DOHH2 (cell line): Measurements from ENCODE around the gene GNPTAB.

Experiments
- H3F3A ChIP-seq: fragments of 200-600 bp; sonication (generic), shearing (Covaris generic); 2 replicates; pipeline ENCODE4 v1.6.0; 2016; ENCODE audit warnings: antibody characterized with exemption, mild to moderate bottlenecking; ENCODE audit not compliant: control insufficient read depth, insufficient read depth
- H3K27ac ChIP-seq: fragments of 200-600 bp; sonication (generic); 2 replicates; pipeline ENCODE4 v1.5.1; 2014; ENCODE audit warnings: low read depth, mild to moderate bottlenecking, low read length, moderate library complexity
- H3K27me3 ChIP-seq: fragments of 200-600 bp; sonication (generic); 2 replicates; pipeline ENCODE4 v1.6.1; 2014; ENCODE audit warnings: mild to moderate bottlenecking, low read length, mixed read lengths; ENCODE audit not compliant: control insufficient read depth
- H3K36me3 ChIP-seq: fragments of 200-600 bp; sonication (generic); 2 replicates; pipeline ENCODE4 v1.6.1; 2014; ENCODE audit warnings: mild to moderate bottlenecking, low read length, moderate library complexity, mixed read lengths; ENCODE audit not compliant: control insufficient read depth
- H3K4me1 ChIP-seq: fragments of 200-600 bp; sonication (generic); 2 replicates; pipeline ENCODE4 v1.6.1; 2014; ENCODE audit warnings: mild to moderate bottlenecking, low read length, mixed read lengths; ENCODE audit not compliant: control insufficient read depth
- H3K4me2 ChIP-seq: fragments of 200-600 bp; sonication (generic); 2 replicates; pipeline ENCODE4 v1.6.0; 2014; ENCODE audit warnings: mild to moderate bottlenecking, low read length, moderate library complexity
- H3K4me3 ChIP-seq: fragments of 200-600 bp; sonication (generic); 2 replicates; pipeline ENCODE4 v1.5.1; 2014; ENCODE audit warnings: mild to moderate bottlenecking, low read length, mixed read lengths
- H3K79me2 ChIP-seq: fragments of 200-600 bp; sonication (generic); 2 replicates; pipeline ENCODE4 v1.6.1; 2014; ENCODE audit warnings: mild to moderate bottlenecking, low read length, mixed read lengths; ENCODE audit not compliant: control insufficient read depth
- H3K9me2 ChIP-seq: fragments of 200-600 bp; sonication (generic); replicated peaks from 2 replicates; pipeline ENCODE4 v1.6.1; 2014; ENCODE audit warnings: mild to moderate bottlenecking, low read length, mixed read lengths; ENCODE audit not compliant: control insufficient read depth
- H3K9me3 ChIP-seq: fragments of 200-600 bp; sonication (generic); 2 replicates; pipeline ENCODE4 v1.6.1; 2014; ENCODE audit warnings: antibody characterized with exemption, low read length, mixed read lengths; ENCODE audit not compliant: control insufficient read depth, insufficient read depth
- H4K20me1 ChIP-seq: fragments of 200-600 bp; sonication (generic); 2 replicates; pipeline ENCODE4 v1.6.0; 2014; ENCODE audit warnings: low read depth, mild to moderate bottlenecking, antibody characterized with exemption, low read length, moderate library complexity; ENCODE audit not compliant: control insufficient read depth, insufficient read depth
- EZH2phosphoT487 ChIP-seq: fragments of 200-600 bp; sonication (generic); IDR thresholded peaks from 2 replicates; pipeline ENCODE4 v1.6.1; 2017; ENCODE audit warnings: borderline replicate concordance, mild to moderate bottlenecking, antibody characterized with exemption, low read length, moderate library complexity, mixed read lengths
- TF ChIP-seq, protein P1 (sequence below): fragments of 200-600 bp; sonication (generic); IDR thresholded peaks from one replicate; pipeline ENCODE4 v1.5.1; 2014; ENCODE audit warnings: antibody characterized with exemption, mild to moderate bottlenecking, low read depth, low read length; ENCODE audit not compliant: poor library complexity, severe bottlenecking

GNPTAB gene

GRCh38 chr12:101793401-101793800 lies 37.4 kb downstream of the GNPTAB start:
- no peaks in the 10 kb centered on the region for H3F3A ChIP-seq
- H3K79me2 ChIP-seq, result no peaks in the 10 kb centered on the region
- H3K27me3 ChIP-seq, result no peaks in the 10 kb centered on the region
- H3K4me2 ChIP-seq, result no peak overlapping the region
- no peak overlapping the region for H3K4me3 ChIP-seq
- no peaks in the 10 kb centered on the region for H3K9me2 ChIP-seq
- no peaks in the 10 kb centered on the region for H3K36me3 ChIP-seq
- no peak overlapping the region for H3K27ac ChIP-seq
- no peaks in the 10 kb centered on the region for H4K20me1 ChIP-seq
- no peaks in the 10 kb centered on the region for H3K9me3 ChIP-seq
- TF ChIP-seq, protein P1, sequence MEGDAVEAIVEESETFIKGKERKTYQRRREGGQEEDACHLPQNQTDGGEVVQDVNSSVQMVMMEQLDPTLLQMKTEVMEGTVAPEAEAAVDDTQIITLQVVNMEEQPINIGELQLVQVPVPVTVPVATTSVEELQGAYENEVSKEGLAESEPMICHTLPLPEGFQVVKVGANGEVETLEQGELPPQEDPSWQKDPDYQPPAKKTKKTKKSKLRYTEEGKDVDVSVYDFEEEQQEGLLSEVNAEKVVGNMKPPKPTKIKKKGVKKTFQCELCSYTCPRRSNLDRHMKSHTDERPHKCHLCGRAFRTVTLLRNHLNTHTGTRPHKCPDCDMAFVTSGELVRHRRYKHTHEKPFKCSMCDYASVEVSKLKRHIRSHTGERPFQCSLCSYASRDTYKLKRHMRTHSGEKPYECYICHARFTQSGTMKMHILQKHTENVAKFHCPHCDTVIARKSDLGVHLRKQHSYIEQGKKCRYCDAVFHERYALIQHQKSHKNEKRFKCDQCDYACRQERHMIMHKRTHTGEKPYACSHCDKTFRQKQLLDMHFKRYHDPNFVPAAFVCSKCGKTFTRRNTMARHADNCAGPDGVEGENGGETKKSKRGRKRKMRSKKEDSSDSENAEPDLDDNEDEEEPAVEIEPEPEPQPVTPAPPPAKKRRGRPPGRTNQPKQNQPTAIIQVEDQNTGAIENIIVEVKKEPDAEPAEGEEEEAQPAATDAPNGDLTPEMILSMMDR, result no peak
- TF ChIP-seq EZH2phosphoT487, result no peak
- H3K4me1 ChIP-seq, result peaks cover 8% of the 10 kb centered on the region

DNA sequence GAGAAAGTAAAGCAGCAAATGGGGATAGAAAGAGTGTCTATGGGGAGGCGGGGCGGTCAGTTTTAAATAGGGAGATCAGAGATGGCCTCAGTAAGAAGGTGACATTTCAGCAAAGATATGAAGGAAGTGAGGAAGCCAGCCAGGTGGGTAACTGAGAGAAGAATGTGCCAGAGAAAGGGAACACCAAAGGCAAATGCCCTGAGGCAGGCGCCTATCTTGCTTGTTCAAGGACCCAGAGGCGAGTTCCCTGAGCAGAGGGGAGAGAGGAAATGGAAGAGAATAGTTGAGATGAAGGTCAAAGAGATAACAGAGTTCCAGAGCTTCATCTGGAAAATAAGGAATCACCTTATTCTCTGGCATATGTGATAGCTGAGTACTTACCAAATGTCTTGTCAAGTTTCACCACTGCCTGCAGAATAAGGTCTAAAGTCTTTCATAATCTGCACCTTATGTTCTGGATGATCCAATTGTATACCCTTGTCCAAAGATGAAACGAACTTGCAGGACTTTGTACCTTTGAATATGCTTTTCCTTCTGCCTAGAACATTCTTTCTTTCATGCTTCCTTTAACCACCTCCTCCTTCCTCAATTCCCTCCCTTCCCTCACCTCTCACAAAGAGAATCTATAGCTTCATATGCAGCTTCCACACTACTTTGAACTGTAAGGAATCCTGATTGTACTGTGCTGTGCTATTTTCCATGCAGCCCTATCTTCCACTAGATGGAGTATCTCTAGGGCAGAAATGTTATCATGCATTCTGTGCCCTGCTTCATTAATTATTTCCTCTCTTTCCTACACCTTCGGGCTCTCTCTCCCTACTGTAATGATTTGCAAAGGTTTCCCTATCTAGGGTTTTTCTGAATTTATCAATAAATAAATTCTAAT lies 38.5 kb downstream of the GNPTAB start:
- no peaks in the 10 kb centered on the region for H3F3A ChIP-seq
- H3K36me3 ChIP-seq, result no peaks in the 10 kb centered on the region
- H3K27ac ChIP-seq, result no peak overlapping the region
- H3K9me3 ChIP-seq, result no peaks in the 10 kb centered on the region
- no peaks in the 10 kb centered on the region for H3K27me3 ChIP-seq
- no peak for TF ChIP-seq EZH2phosphoT487
- TF ChIP-seq, protein P1, result peak; percentile 29
- no peak overlapping the region for H3K4me3 ChIP-seq
- H4K20me1 ChIP-seq, result no peaks in the 10 kb centered on the region
- peaks cover 8% of the 10 kb centered on the region for H3K4me1 ChIP-seq
- H3K4me2 ChIP-seq, result no peak overlapping the region
- no peaks in the 10 kb centered on the region for H3K9me2 ChIP-seq
- no peaks in the 10 kb centered on the region for H3K79me2 ChIP-seq

DNA sequence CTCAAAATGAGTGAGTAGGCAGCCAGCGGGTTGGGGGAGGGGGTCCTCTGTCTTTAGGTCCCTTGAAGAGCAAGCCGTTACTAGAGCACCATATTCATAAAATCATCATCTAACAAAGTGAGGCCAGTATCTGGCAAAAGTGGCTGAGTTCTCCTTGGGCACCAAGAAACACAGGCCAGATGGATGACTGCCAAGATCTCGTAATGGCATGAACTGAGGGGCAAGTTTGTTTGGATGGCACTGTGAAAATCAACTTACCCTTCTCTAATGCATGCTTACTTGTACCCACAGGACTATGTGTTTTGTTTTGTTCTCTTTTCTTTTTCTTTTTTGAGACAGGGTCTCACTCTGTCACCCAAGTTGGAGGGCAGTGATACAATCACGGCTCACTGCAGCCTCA lies 41.6 kb downstream of the GNPTAB start:
- H3K27me3 ChIP-seq, result no peaks in the 10 kb centered on the region
- peaks cover 8% of the 10 kb centered on the region for H3K4me1 ChIP-seq
- no peak overlapping the region for H3K4me3 ChIP-seq
- no peak overlapping the region for H3K4me2 ChIP-seq
- no peaks in the 10 kb centered on the region for H3K9me2 ChIP-seq
- no peaks in the 10 kb centered on the region for H3F3A ChIP-seq
- no peak overlapping the region for H3K27ac ChIP-seq
- H4K20me1 ChIP-seq, result no peaks in the 10 kb centered on the region
- no peaks in the 10 kb centered on the region for H3K79me2 ChIP-seq
- H3K9me3 ChIP-seq, result no peaks in the 10 kb centered on the region
- TF ChIP-seq, protein P1, result no peak
- no peak for TF ChIP-seq EZH2phosphoT487
- no peaks in the 10 kb centered on the region for H3K36me3 ChIP-seq
